GM12891 (cell line): ENCODE results near the gene CD300LG.
A peak's percentile ranks its signal among the peaks of the same experiment; 100 is the strongest.

Source experiments
- DNase-seq: peaks from one replicate; pipeline ENCODE4 v3.0.0; 2011; ENCODE audit warnings: low spot score; ENCODE audit not compliant: insufficient read length
- FAIRE-seq: peaks from 2 replicates; lab custom pipeline; 2011; peaks lifted over from hg19 to GRCh38; lab: Jason Lieb, UNC
- PAX5 ChIP-seq: IDR thresholded peaks from 2 replicates; pipeline ENCODE4 v1.6.1; 2011; ENCODE audit warnings: low read length, moderate library complexity, mild to moderate bottlenecking; ENCODE audit not compliant: insufficient read depth, severe bottlenecking
- POLR2A ChIP-seq: IDR thresholded peaks from 2 replicates; pipeline ENCODE4 v1.6.1; 2011; ENCODE audit warnings: low read depth, low read length, control low read depth
- POLR2AphosphoS5 ChIP-seq: IDR thresholded peaks from 2 replicates; pipeline ENCODE4 v1.6.1; 2011; ENCODE audit warnings: low read depth, low read length, control low read depth
- POU2F2 ChIP-seq: IDR thresholded peaks from 2 replicates; pipeline ENCODE4 v1.6.1; 2011; ENCODE audit warnings: low read depth, mild to moderate bottlenecking, control low read depth, low read length, moderate library complexity
- SPI1 ChIP-seq: IDR thresholded peaks from 2 replicates; pipeline ENCODE4 v1.6.1; 2011; ENCODE audit warnings: low read depth, low read length, control low read depth
- TAF1 ChIP-seq: IDR thresholded peaks from 2 replicates; pipeline ENCODE4 v1.6.1; 2011; ENCODE audit warnings: low read depth, low read length, control low read depth

Gene CD300LG

DNA sequence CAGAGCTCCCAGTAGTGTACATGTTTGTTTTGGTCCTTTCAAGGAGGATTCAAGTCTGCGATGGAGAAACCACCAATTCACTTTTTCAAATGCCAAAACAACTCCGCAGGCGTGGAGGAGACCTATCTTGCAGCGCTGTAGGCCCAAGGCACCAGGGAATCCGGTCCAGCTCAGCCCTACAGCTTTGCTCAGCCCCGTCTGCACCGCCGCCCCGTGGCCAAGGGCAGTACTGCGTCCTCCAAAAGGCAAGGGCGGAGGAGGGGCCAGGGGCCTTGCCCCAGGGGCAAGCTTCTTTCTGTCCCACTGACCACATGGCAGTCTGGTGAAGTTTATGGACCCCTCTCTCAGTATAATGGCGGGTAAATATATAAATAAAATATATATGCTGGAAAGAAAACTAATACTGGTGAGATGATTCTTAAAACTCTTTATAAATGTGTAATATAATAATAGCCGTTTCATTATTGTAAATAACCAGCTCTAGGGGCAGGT, 709 bp upstream of the CD300LG start:
- FAIRE-seq (peak; percentile 88), DNase-seq (peak; percentile 92)
- TF ChIP-seq POU2F2 = no peak

DNA sequence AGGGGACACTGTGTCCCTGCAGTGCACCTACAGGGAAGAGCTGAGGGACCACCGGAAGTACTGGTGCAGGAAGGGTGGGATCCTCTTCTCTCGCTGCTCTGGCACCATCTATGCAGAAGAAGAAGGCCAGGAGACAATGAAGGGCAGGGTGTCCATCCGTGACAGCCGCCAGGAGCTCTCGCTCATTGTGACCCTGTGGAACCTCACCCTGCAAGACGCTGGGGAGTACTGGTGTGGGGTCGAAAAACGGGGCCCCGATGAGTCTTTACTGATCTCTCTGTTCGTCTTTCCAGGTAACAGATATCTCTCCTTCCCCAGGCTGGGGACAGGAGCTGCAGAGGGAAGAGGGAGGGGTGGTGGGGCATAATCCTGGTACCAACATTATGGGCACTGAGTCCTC, 1.6 kb downstream of the CD300LG start:
- FAIRE-seq (no peak), DNase-seq (no peak)
- TF ChIP-seq SPI1 (no peak), TAF1 (no peak), PAX5 (no peak), POLR2AphosphoS5 (no peak), POLR2A (no peak), POU2F2 (no peak)

DNA sequence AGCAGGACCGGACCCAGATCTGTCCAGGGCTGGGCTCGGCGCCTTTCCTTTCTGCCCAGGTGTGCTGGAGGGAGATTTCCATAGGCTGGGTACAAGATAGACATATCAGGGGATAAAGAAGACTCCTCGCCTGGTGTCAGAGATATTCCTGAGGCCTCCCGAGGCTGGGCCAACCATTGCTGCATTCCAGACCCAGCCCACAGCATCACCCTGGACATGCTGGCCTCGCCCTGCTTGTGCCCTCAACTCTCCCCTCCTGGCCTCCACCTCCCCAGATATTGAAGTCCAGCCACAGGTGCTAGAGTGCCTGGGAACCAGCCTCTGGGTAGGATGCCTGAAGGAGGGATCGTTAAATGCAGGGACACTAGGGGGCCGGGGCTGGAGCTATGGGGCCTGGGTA, 2.1 kb downstream of the CD300LG start:
- DNase-seq (no peak), FAIRE-seq (no peak)
- TF ChIP-seq TAF1 = no peak
- no peak for TF ChIP-seq SPI1
- TF ChIP-seq POU2F2 = no peak
- no peak for TF ChIP-seq POLR2A
- TF ChIP-seq POLR2AphosphoS5 = no peak
- no peak for TF ChIP-seq PAX5

DNA sequence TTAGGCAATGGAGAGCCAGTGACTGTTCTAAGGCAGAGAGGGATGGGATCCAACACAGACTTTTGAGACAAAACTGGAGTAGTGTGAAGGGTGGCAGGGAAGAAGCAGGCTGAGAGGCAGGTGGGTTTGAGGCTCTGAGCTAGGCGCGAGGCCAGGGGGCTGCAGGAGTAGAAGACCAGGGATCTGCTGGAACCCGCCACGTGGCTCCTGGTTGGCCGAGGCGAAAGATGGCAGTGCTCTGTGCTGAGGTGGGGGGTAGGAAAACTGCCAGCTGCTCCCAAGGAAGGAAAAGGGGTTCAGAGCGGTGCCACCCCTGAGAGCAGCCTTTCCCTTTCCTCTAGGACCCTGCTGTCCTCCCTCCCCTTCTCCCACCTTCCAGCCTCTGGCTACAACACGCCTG, 5.6 kb downstream of the CD300LG start:
- no peak for DNase-seq
- FAIRE-seq = no peak
- TF ChIP-seq POU2F2 (no peak), PAX5 (no peak), POLR2A (no peak), SPI1 (no peak), TAF1 (no peak), POLR2AphosphoS5 (no peak)

DNA sequence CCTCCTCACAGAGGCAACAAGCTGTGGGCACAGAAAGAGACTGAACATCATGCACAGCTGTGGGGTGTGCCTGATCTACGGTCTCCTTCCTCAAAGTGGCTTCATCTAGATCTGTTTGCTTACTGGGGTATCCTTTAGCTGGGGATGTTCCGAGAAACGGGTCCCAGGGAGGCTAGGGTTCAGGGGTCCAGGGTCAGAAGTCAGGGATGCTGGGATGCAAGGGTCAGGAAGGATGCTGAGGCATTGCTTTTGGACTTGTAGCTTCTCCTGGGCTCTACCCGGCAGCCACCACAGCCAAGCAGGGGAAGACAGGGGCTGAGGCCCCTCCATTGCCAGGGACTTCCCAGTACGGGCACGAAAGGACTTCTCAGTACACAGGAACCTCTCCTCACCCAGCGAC, 6.6 kb downstream of the CD300LG start:
- no peak for FAIRE-seq
- DNase-seq = no peak
- TF ChIP-seq TAF1 = no peak
- no peak for TF ChIP-seq PAX5
- TF ChIP-seq POU2F2 = no peak
- no peak for TF ChIP-seq SPI1
- TF ChIP-seq POLR2A = no peak
- no peak for TF ChIP-seq POLR2AphosphoS5

DNA sequence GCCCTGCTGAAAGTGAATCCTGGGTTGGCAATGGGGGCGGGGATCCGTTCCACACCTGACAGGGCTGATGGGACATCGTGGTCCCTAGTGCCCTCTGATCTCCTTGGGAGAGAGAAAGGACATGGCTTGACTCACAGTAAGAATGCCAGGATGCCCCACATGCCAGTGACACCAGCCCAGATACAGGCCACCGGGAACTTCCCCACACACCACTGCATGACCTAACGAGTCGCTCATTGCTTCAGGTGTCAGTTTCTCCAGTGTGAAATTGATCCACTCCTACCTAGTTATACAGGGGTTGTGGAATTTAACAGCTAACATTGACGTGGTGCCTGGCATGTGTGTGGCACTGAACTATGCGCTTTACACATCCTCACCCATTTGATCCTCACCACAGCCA, 7.5 kb downstream of the CD300LG start:
- TF ChIP-seq POU2F2 (no peak), TAF1 (no peak), SPI1 (no peak), POLR2A (no peak), POLR2AphosphoS5 (no peak), PAX5 (no peak)
- no peak for FAIRE-seq
- DNase-seq = no peak

DNA sequence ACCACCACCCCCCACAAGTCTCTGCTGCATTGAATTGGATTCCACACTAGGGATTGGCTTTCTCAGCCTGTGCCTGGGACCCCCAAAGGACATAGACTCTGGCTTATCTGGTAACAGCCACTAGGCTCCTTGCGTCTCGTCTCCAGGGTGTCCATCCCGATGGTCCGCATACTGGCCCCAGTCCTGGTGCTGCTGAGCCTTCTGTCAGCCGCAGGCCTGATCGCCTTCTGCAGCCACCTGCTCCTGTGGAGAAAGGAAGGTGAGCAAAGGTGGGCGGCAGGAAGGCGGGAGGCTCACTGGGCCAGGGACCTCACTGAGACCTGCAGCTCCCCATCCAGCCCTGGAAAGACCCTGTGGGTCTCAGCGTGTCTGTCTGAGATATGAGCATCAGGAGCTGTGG, 8.1 kb downstream of the CD300LG start:
- no peak for TF ChIP-seq POLR2AphosphoS5
- TF ChIP-seq POLR2A = no peak
- no peak for TF ChIP-seq SPI1
- TF ChIP-seq PAX5 = no peak
- no peak for TF ChIP-seq POU2F2
- TF ChIP-seq TAF1 = no peak
- no peak for DNase-seq
- no peak for FAIRE-seq

DNA sequence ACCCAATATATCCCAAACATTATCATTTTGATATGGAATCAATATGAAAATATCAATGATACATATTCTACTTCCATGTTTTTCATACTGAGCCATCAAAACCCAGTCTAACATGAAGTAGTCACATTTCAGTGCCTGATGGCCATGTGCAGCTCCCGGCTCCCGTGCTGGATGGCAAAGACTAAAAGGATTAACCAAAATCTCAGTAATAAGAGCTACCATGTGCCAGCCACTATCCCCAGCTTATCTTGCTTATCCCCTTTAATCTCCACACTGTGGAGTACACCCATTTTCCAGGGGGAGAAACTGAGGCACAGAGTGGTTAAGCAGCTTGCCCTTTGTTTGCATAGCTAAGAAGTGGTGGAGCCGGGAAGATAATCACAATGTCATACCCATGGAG, 9.2 kb downstream of the CD300LG start:
- FAIRE-seq = no peak
- TF ChIP-seq POLR2AphosphoS5 = no peak
- TF ChIP-seq PAX5 = no peak
- no peak for TF ChIP-seq POLR2A
- no peak for TF ChIP-seq TAF1
- TF ChIP-seq SPI1 = no peak
- no peak for TF ChIP-seq POU2F2
- no peak for DNase-seq

DNA sequence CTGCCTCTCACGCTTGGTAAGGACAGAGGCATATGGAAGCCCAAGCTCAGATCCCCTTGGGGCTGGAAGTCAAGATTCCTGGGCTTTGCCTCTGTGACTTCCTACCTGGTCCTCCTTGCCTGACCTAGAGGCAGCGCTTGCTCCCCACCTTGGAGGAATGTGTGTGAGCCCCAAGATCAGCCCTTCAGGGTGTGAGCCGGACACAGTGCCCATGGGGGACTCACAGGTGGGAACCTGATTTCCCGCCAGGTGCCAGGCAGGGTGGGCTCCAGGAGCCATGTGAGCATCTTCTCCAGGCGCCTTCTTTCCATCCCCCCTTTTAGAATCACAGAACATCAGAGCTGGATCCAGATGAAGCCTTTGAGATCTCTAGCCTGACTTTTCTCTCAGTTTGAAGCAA, 10.2 kb downstream of the CD300LG start:
- FAIRE-seq (no peak), DNase-seq (no peak)
- TF ChIP-seq POLR2A = no peak
- TF ChIP-seq POU2F2 = no peak
- TF ChIP-seq PAX5 = no peak
- TF ChIP-seq TAF1 = no peak
- TF ChIP-seq SPI1 = no peak
- no peak for TF ChIP-seq POLR2AphosphoS5

DNA sequence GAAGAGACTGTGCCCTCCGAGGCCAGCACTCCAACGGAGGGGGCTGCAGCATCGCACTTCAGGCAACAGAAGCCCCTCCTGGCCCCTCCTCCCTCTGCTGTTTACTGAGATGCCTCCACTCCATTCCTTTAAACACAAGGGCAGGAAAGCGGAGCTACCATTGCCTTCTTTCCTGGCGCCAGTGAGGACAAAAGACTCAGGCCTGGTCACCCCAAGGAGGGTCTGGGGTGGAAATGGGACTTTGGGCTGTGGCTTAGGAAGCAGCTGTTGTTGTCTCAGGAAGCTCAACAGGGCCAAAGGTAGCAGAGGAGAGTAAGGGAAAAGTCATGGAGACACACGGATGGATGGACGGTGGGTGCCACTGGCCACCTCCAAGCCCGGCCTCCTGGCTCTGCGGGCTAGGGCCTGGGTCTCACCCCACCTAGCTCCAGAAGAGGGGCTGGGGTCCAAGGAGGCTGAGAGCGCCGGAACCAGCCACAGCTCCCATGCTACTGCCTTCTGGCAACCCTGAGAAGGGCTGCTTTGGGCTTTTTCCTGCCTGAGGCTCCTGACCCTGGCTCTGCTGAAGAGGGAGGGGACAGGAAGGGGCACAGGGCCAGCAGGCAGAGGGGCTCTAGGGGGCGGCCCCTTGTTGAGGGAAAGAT, 11.1 kb downstream of the CD300LG start:
- no peak for DNase-seq
- no peak for FAIRE-seq
- TF ChIP-seq PAX5 (no peak), SPI1 (no peak), POLR2A (no peak), POU2F2 (no peak), TAF1 (no peak), POLR2AphosphoS5 (no peak)
